ENCODE data around the gene DSTN. TPM values are rescaled to one million over a fixed set of nuclear protein-coding genes. Genes with fewer than 3 reads are reported as not detected.
A peak's percentile ranks its signal among the peaks of the same experiment; 100 is the strongest.

Gene DSTN
- total RNA-seq, 1 donor from 2014 or later: 157 TPM

- DNase-seq: no peak
Measured at GRCh38 chr20:17638835-17639407, 69.0 kb downstream of the DSTN start.

- no peak for DNase-seq
Measured at GRCh38 chr20:17640146-17640874, 70.4 kb downstream of the DSTN start.

- DNase-seq: no peak
Measured at GRCh38 chr20:17640875-17641378, 71.1 kb downstream of the DSTN start.

- DNase-seq: no peak
Measured at GRCh38 chr20:17641520-17641964, 71.7 kb downstream of the DSTN start.

- DNase-seq: no peak
Measured at GRCh38 chr20:17641993-17642392, 72.1 kb downstream of the DSTN start.

- DNase-seq: no peak
Measured at GRCh38 chr20:17642404-17643269, 72.8 kb downstream of the DSTN start.

- no peak for DNase-seq
Measured at GRCh38 chr20:17643531-17644188, 73.8 kb downstream of the DSTN start.

GRCh38 chr20:17644451-17644850, 74.6 kb downstream of the DSTN start:
- DNase-seq: peak; percentile 32

GRCh38 chr20:17645010-17645409, 75.1 kb downstream of the DSTN start:
- no peak for DNase-seq

- DNase-seq: no peak
Measured at GRCh38 chr20:17645546-17646208, 75.8 kb downstream of the DSTN start.

- no peak for DNase-seq
Measured at GRCh38 chr20:17646209-17646960, 76.5 kb downstream of the DSTN start.

- DNase-seq: no peak
Measured at GRCh38 chr20:17646961-17647301, 77.1 kb downstream of the DSTN start.

- DNase-seq: no peak
Measured at GRCh38 chr20:17647391-17648314, 77.8 kb downstream of the DSTN start.

GRCh38 chr20:17648315-17648646, 78.4 kb downstream of the DSTN start:
- peak; percentile 24 for DNase-seq

- peak; percentile 41 for DNase-seq
Measured at GRCh38 chr20:17648791-17649730, 79.2 kb downstream of the DSTN start.

- DNase-seq: peak; percentile 74
Measured at GRCh38 chr20:17650301-17651128, 80.6 kb downstream of the DSTN start.

GRCh38 chr20:17651129-17651759, 81.4 kb downstream of the DSTN start:
- no peak for DNase-seq

Data from dermis blood vessel endothelial cell (primary cell).